RWPE1 (cell line): Measurements from ENCODE around the gene PLIN5.
A peak's percentile ranks its signal among the peaks of the same experiment; 100 is the strongest.

Experiments used
- CTCF ChIA-PET: fragments of 350-600 bp; sonication (Branson Sonifier 250); formaldehyde crosslinking; extraction: SDS; loops from one replicate; lab custom pipeline; 2021; lab: Yijun Ruan, JAX
- POLR2A ChIA-PET: fragments of 400-600 bp; formaldehyde crosslinking; extraction: SDS; loops from one replicate; lab custom pipeline; 2020; ENCODE audit warnings: antibody characterized with exemption; ENCODE audit not compliant: low non-redundant PET; lab: Yijun Ruan, JAX
- DNase-seq: peaks from one replicate; pipeline ENCODE4 v3.0.0; 2012; ENCODE audit warnings: low spot score
- H3K27ac ChIP-seq: fragments of 450-650 bp; 2 replicates; pipeline ENCODE4 v1.5.1; 2017
- CTCF ChIP-seq: fragments of 450-650 bp; conservative IDR thresholded peaks from 2 replicates; pipeline ENCODE4 v1.5.1; 2017; ENCODE audit warnings: low read depth, mild to moderate bottlenecking

Gene PLIN5

DNA sequence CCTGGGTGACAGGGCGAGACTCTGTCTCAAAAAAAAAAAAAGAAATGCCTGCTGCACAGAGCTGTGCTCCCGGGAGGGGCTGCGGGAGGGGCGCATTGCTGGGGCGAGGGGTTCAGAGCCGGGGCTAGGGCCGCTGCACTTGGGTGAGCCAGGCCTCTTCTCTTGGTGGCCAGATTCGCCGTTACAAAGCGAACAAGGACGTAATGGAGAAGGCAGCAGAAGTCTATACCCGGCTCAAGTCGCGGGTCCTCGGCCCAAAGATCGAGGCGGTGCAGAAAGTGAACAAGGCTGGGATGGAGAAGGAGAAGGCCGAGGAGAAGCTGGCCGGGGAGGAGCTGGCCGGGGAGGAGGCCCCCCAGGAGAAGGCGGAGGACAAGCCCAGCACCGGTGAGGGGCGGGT is 35.7 kb downstream of the PLIN5 start:
- ChIA-PET CTCF (interaction anchor here (1.4 to 1.9 kb wide), 2 partner anchors 24 to 26 kb away, joined by 3 to 4 read pairs; no protein-coding TSS in a partner anchor), POLR2A (no interaction called here)
- TF ChIP-seq CTCF: no peak
- DNase-seq: no peak
- H3K27ac ChIP-seq: no peak overlapping the region

- CTCF ChIA-PET: interaction anchor here (0.7 to 1.9 kb wide), 3 partner anchors 25 to 231 kb away, joined by 3 to 4 read pairs (median 3); no protein-coding TSS in a partner anchor
- POLR2A ChIA-PET: no interaction called here
- DNase-seq: no peak
- no peak for TF ChIP-seq CTCF
- no peak overlapping the region for H3K27ac ChIP-seq
These were observed 36.3 kb downstream of the PLIN5 start for GRCh38 chr19:4498694-4499093.

DNA sequence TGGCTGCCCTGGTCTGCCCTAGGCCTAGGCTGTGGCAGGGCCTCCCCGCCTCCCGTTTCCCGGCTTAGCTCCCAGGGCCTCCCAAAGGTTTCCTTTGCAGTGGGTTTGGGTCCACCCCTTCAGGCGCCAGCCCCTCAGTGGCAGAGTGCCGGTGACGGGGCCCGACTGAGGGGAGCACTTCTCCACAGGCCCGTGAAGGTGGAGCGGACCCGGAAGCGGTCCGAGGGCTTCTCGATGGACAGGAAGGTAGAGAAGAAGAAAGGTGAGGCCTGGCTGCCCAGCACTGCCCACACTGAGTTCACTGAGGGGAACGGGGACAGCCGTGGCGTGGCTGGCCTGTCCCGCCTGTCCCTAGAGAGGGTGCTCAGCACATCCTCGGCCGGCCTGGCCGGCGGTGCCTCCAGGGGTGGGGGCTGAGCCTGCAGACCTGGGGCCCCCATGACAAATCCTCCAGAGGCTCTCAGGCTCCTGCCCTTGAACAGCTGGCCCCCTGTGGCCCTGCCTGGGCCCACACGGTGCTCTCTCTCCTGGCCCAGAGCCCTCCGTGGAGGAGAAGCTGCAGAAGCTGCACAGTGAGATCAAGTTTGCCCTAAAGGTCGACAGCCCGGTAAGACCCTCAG is 37.1 kb downstream of the PLIN5 start:
- ChIA-PET CTCF (interaction anchor here (0.7 to 1.9 kb wide), 3 partner anchors 26 to 230 kb away, joined by 3 to 4 read pairs (median 3); no protein-coding TSS in a partner anchor), POLR2A (no interaction called here)
- TF ChIP-seq CTCF: no peak
- no peak for DNase-seq
- peak overlapping the region; percentile 3; the same call in 1 of the 2 replicates for H3K27ac ChIP-seq

DNA sequence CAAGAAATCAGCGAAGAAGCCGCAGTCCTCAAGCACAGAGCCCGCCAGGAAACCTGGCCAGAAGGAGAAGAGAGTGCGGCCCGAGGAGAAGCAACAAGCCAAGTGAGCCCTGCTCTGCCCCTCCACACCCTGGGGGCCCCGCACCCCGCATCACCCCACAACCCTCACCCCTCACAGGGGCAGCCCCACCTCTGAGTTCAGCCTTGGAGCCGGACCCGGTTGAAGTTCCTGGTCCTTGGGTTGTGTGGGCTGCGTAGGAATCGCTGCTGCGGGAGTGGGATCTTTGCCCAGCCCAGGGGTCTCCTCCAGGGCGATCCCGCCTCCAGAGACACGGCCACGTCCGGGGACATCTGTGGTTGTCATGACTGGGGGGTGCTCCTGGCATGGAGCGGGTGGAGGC is 38.7 kb downstream of the PLIN5 start:
- DNase-seq: no peak
- ChIA-PET POLR2A (interaction anchor here (0.6 kb wide), 1 partner anchor 24 kb away, joined by 3 read pairs; the partner anchor contains the start of gene HDGFL2), CTCF (interaction anchor here (0.6 kb wide), 1 partner anchor 493 kb away, joined by 3 read pairs; no protein-coding TSS in a partner anchor)
- TF ChIP-seq CTCF: no peak
- no peak overlapping the region; the same call in 1 of the 2 replicates for H3K27ac ChIP-seq

- TF ChIP-seq CTCF: peak; percentile 56
- POLR2A ChIA-PET: no interaction called here
- peak; percentile 53 for DNase-seq
- H3K27ac ChIP-seq: peak overlapping the region; percentile 9
- CTCF ChIA-PET: interaction anchor here (0.6 to 1.1 kb wide), 4 partner anchors 8 to 1103 kb away, joined by 3 to 6 read pairs (median 4); no protein-coding TSS in a partner anchor
These were observed 39.6 kb downstream of the PLIN5 start for GRCh38 chr19:4495471-4495870.

DNA sequence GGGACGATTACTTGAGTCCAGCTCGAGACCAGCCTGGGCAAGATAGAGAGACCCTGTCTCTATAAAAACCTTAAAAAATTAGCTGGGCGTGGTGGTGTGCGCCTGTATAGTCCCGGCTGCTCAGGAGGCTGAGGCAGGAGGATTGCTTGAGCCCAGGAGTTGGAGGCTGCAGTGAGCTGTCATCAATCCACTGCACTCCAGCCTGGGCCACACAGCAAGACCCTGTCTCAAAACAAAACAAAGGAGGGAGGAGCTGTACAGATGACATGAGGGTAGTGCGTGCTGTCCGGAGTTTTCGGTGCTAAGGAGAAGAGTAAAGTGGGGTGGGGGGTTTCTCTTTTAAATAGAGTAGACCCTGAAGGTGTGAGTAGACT is 40.3 kb downstream of the PLIN5 start:
- ChIA-PET POLR2A (no interaction called here), CTCF (no interaction called here)
- no peak for TF ChIP-seq CTCF
- DNase-seq: no peak
- 0 out of 2 replicates have a peak overlapping the region, but pooled peaks have one; percentile 9 for H3K27ac ChIP-seq
